Trophoblast cell (in vitro differentiated cells and primary cell): Measurements from ENCODE around the gene ASB16. TPM values are rescaled to one million over a fixed set of nuclear protein-coding genes. Genes with fewer than 3 reads are reported as not detected.

Experiments
- DNase-seq, 2 donors: peaks; one replicate each; pipeline ENCODE4 v3.0.0-alpha.2; 2016
- H2AFZ ChIP-seq: 2 replicates; pipeline ENCODE4 v1.6.1; 2013; ENCODE audit warnings: low read length, moderate library complexity, mild to moderate bottlenecking; ENCODE audit not compliant: insufficient read depth, poor library complexity
- H2AK5ac ChIP-seq: 2 replicates; pipeline ENCODE4 v1.6.1; 2013; ENCODE audit warnings: mild to moderate bottlenecking, low read length
- H2BK120ac ChIP-seq: 2 replicates; pipeline ENCODE4 v1.6.1; 2013; ENCODE audit warnings: low read length, mild to moderate bottlenecking, moderate library complexity; ENCODE audit not compliant: insufficient read depth, poor library complexity
- H2BK12ac ChIP-seq: 2 replicates; pipeline ENCODE4 v1.6.1; 2013; ENCODE audit warnings: mild to moderate bottlenecking, low read length, moderate library complexity
- H2BK5ac ChIP-seq: 2 replicates; pipeline ENCODE4 v1.6.1; 2013; ENCODE audit warnings: low read length, low read depth, moderate library complexity, mild to moderate bottlenecking; ENCODE audit not compliant: poor library complexity
- H3K14ac ChIP-seq: 2 replicates; pipeline ENCODE4 v1.6.1; 2013; ENCODE audit warnings: mild to moderate bottlenecking, low read length
- H3K18ac ChIP-seq: 2 replicates; pipeline ENCODE4 v1.6.1; 2013; ENCODE audit warnings: mild to moderate bottlenecking, low read length
- H3K23ac ChIP-seq: 2 replicates; pipeline ENCODE4 v1.6.1; 2013; ENCODE audit warnings: low read length
- H3K27ac ChIP-seq: 2 replicates; pipeline ENCODE4 v1.5.1; 2013; ENCODE audit warnings: low read depth, mild to moderate bottlenecking, inconsistent platforms, low read length, moderate library complexity
- H3K27me3 ChIP-seq: 2 replicates; pipeline ENCODE4 v1.6.1; 2013; ENCODE audit warnings: inconsistent platforms, mild to moderate bottlenecking, low read length, moderate library complexity; ENCODE audit not compliant: insufficient read depth
- H3K36me3 ChIP-seq, 2 experiments: 1 replicate in 1 of 2; 2 replicates in 1 of 2; pipeline ENCODE4 v1.6.1; 2013; ENCODE audit warnings: low read length in 2 of 2, mild to moderate bottlenecking in 2 of 2, moderate library complexity in 1 of 2; ENCODE audit not compliant: insufficient read depth in 2 of 2, control insufficient read depth in 1 of 2
- H3K4ac ChIP-seq: 2 replicates; pipeline ENCODE4 v1.6.1; 2013; ENCODE audit warnings: low read depth, mild to moderate bottlenecking, low read length, moderate library complexity
- H3K4me1 ChIP-seq, 2 experiments: 1 replicate in 1 of 2; 2 replicates in 1 of 2; pipeline ENCODE4 v1.6.1; 2013; ENCODE audit warnings: low read length in 2 of 2, mild to moderate bottlenecking in 2 of 2, moderate library complexity in 1 of 2; ENCODE audit not compliant: insufficient read depth in 2 of 2, control insufficient read depth in 1 of 2
- H3K4me2 ChIP-seq: 2 replicates; pipeline ENCODE4 v1.6.1; 2013; ENCODE audit warnings: inconsistent platforms, mild to moderate bottlenecking, low read length, moderate library complexity
- H3K4me3 ChIP-seq: 2 replicates; pipeline ENCODE4 v1.5.1; 2013; ENCODE audit warnings: mild to moderate bottlenecking, low read depth, low read length, inconsistent platforms
- H3K79me1 ChIP-seq: one replicate; pipeline ENCODE4 v1.6.1; 2013; ENCODE audit warnings: low read length
- H3K79me2 ChIP-seq: 2 replicates; pipeline ENCODE4 v1.6.1; 2013; ENCODE audit warnings: low read length, mild to moderate bottlenecking; ENCODE audit not compliant: control insufficient read depth, insufficient read depth, poor library complexity
- H3K9ac ChIP-seq: 2 replicates; pipeline ENCODE4 v1.6.1; 2013; ENCODE audit warnings: mild to moderate bottlenecking, low read length
- H3K9me3 ChIP-seq: 2 replicates; pipeline ENCODE4 v1.6.1; 2013; ENCODE audit warnings: low read depth, mild to moderate bottlenecking, control low read depth, inconsistent platforms, low read length; ENCODE audit not compliant: insufficient read depth
- H4K12ac ChIP-seq: 2 replicates; pipeline ENCODE4 v1.6.1; 2013; ENCODE audit warnings: low read depth, mild to moderate bottlenecking, low read length, moderate library complexity
- H4K8ac ChIP-seq: 2 replicates; pipeline ENCODE4 v1.6.1; 2013; ENCODE audit warnings: low read depth, mild to moderate bottlenecking, low read length, moderate library complexity
- H4K91ac ChIP-seq: one replicate; pipeline ENCODE4 v1.6.1; 2013; ENCODE audit warnings: low read depth, mild to moderate bottlenecking, low read length, moderate library complexity
- WGBS: extraction: QIAGEN DNeasy Blood & Tissue Kit; methylation state at CpG from one replicate; pipeline ENCODE4 v1.1.7; 2013; ENCODE audit warnings: missing lambda C conversion rate; ENCODE audit not compliant: insufficient read length, insufficient coverage; ENCODE audit errors: extremely low coverage; 5-methylcytosine and 5-hydroxymethylcytosine counted together
- polyA plus RNA-seq: library from polyadenylated mRNA; stranded (reverse); fragments of 200-250 nt; gene quantifications from 2 replicates; pipeline ENCODE4 v1.2.3, GENCODE V29; 2013

Gene ASB16, protein sequence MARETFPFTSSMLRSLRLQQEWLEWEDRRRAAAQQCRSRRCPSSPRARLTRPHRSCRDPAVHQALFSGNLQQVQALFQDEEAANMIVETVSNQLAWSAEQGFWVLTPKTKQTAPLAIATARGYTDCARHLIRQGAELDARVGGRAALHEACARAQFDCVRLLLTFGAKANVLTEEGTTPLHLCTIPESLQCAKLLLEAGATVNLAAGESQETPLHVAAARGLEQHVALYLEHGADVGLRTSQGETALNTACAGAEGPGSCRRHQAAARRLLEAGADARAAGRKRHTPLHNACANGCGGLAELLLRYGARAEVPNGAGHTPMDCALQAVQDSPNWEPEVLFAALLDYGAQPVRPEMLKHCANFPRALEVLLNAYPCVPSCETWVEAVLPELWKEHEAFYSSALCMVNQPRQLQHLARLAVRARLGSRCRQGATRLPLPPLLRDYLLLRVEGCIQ
- polyA plus RNA-seq = 0.30 and 0.35 TPM in 2 replicates

DNA sequence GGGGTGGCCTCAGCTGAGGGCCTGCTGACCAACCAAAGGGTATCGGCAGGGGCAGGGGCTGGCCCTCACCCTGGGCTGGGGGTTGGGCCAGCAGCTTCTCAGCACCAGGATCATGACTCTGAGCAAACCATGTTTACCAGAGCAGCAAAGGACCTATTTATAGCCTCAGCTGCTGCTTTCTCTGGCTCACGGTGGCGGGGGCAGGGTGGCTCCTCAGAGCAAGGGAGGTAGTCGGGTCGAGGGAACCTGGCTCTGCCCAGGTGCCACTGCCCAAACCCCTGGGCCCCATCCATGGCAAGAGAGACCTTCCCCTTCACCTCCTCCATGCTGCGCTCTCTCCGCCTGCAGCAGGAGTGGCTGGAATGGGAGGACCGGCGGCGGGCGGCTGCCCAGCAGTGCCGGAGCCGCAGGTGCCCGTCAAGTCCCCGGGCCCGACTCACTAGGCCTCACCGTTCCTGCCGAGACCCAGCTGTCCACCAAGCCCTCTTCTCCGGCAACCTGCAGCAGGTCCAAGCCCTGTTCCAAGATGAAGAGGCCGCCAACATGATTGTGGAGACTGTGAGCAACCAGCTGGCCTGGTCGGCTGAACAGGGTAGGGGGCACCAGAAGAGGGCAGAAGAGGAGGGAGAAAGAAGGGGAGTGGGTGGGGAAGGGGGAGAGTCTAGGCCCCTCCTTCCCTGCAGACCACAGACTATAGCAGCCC lies at the start of gene ASB16:
Gene ASB16, plus strand, starts transcription at position 206 of the 703 bp plus-strand sequence. Its CDS starts 86 bp downstream, at position 292.
- Histone ChIP-seq H3K9ac (no peak within 1 kb of the TSS), H3K4ac (no peak within 1 kb of the TSS), H3K4me1 (peaks cover 2 to 5% of the 10 kb centered on the region in 2 experiments), H2AK5ac (no peak within 1 kb of the TSS), H3K79me1 (no peaks in the 10 kb centered on the region), H3K4me2 (no peak within 1 kb of the TSS), H3K14ac (no peak within 1 kb of the TSS), H3K9me3 (no peaks in the 10 kb centered on the region), H2BK5ac (no peak within 1 kb of the TSS), H3K27ac (no peak within 1 kb of the TSS), H3K36me3 (no peaks in the 10 kb centered on the region), H3K79me2 (no peaks in the 10 kb centered on the region), H3K4me3 (no peak within 1 kb of the TSS), H2AFZ (no peak within 1 kb of the TSS), H4K12ac (no peak within 1 kb of the TSS), H4K91ac (no peak within 1 kb of the TSS), H3K18ac (no peak within 1 kb of the TSS), H2BK12ac (no peak within 1 kb of the TSS), H3K23ac (no peak within 1 kb of the TSS), H4K8ac (no peak within 1 kb of the TSS), H2BK120ac (no peak within 1 kb of the TSS), H3K27me3 (no peaks in the 10 kb centered on the region)
- no CpG with 5 or more reads among the region's 21 CpGs for WGBS
- no peak for DNase-seq

DNA sequence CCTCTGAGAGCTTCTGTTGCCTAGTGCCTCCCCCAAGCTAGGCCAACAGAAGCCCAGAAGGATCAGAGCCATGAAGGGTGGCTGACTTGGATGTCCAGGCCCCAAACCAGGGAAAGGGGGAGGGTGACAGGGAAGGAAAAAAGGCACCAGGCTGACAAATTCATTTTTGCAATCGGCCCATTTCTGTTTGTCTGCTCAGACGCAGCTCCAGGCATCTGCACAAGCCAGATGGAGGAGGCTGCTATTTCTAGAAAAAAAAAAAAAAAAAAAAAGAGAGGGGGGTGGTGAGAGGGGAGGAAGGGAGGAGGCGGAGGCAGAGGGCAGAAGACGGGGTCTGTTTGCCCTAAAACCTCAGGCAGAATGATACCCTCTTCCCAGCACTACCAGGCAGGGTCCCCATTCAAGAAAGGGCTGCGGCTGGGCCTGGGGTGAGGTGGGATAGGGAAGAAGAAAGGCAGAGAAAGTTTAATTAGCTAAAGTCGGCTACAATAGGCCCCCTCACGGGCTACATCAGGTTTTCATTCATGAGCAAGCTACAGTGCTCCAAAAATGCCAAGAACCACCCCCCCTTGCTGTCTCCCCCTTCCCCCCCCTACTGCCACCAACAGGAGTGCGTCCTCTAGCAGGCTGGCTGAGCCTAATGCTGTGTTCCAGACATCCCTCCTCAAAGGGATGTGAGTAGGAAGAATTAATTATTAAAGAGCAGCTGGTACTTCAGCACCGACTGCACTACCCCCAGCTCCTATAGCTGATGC lies 49.5 kb upstream of the ASB16 start:
- Histone ChIP-seq H4K12ac (no peak overlapping the region), H2AFZ (no peak overlapping the region), H2BK5ac (no peak overlapping the region), H2BK12ac (no peak overlapping the region), H3K4me1 (peaks cover 8 to 15% of the 10 kb centered on the region in 2 experiments), H3K9me3 (no peaks in the 10 kb centered on the region), H3K14ac (no peak overlapping the region), H3K4ac (no peak overlapping the region), H3K9ac (no peak overlapping the region), H3K27me3 (no peaks in the 10 kb centered on the region), H3K79me2 (peaks cover 7% of the 10 kb centered on the region), H3K23ac (no peak overlapping the region), H3K18ac (no peak overlapping the region), H3K36me3 (no peaks in the 10 kb centered on the region), H4K91ac (no peak overlapping the region), H2BK120ac (no peak overlapping the region), H3K27ac (no peak overlapping the region), H2AK5ac (no peak overlapping the region), H4K8ac (no peak overlapping the region), H3K4me3 (no peak overlapping the region), H3K79me1 (peaks cover 14% of the 10 kb centered on the region), H3K4me2 (no peak overlapping the region)
- no CpG with 5 or more reads among the region's 9 CpGs for WGBS
- DNase-seq = no peak

DNA sequence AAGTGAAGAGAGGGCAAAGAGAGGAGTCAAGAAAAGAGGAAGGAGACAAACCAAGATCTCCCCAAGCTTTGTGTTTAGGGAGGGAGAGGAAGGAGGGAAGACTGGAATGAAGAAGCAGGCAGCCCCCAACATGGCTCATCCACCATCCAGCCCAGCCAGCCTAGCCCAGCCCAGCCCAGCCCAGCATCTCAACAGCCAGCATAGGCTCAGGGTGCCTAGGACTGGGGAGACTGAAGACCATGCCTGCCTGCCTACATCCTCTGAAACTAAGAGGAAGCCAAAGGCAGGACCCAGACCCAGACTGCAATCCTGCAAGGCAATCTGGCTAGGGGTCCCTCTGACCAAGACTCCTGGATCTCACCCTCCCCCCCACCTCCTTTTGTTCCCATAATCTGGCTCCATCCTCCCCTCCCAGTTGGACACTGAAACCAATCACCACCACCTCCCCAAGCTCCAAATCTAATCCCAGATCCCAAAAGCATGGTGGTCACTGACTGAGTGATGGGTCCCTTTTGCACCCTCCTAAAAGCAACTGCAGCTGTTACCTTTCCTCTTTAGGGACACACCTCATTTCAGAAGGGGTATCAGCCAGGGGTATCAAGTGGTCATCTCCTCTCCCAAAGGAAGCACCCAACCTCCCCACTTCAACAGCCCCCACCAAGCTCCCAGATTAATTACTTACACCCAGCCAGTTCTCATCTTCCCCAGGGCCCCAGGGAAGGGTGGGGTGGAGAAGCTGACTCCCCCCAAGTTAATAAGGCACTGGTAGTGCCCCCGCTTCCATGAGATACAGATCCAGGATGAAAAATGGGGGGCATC lies 48.3 kb upstream of the ASB16 start:
- DNase-seq = no peak
- Histone ChIP-seq H3K36me3 (no peaks in the 10 kb centered on the region), H2BK120ac (no peak overlapping the region), H3K4me2 (peak overlapping the region; percentile 63), H3K79me2 (peaks cover 7% of the 10 kb centered on the region), H3K4me3 (no peak overlapping the region), H2AK5ac (no peak overlapping the region), H3K9ac (no peak overlapping the region), H3K4me1 (peaks cover 8 to 15% of the 10 kb centered on the region in 2 experiments), H3K79me1 (peaks cover 14% of the 10 kb centered on the region), H3K27ac (no peak overlapping the region), H4K8ac (no peak overlapping the region), H3K27me3 (no peaks in the 10 kb centered on the region), H3K9me3 (no peaks in the 10 kb centered on the region), H2BK12ac (peak overlapping the region; percentile 77), H2AFZ (no peak overlapping the region), H2BK5ac (no peak overlapping the region), H4K12ac (no peak overlapping the region), H3K18ac (peak overlapping the region; percentile 81), H3K4ac (peak overlapping the region; percentile 88), H4K91ac (peak overlapping the region; percentile 98), H3K23ac (no peak overlapping the region), H3K14ac (peak overlapping the region; percentile 98)
- no CpG with 5 or more reads among the region's 1 CpG for WGBS
